NOMO-1 treated with DMSO at 0.1 percent for 48 hours (cell line): ENCODE measurements around the gene SMIM29.

Experiments used
- DNase-seq: peaks from one replicate; lab custom pipeline; 2025; ENCODE audit not compliant: unreplicated experiment; lab: John Stamatoyannopoulos, UW

The SMIM29 gene

GRCh38 chr6:34241351-34242215 lies 7.2 kb downstream of the SMIM29 start:
- DNase-seq: no peak

GRCh38 chr6:34240329-34241248 lies 8.2 kb downstream of the SMIM29 start:
- no peak for DNase-seq

- DNase-seq: no peak
Observed at GRCh38 chr6:34239893-34240292, 8.9 kb downstream of the SMIM29 start.

GRCh38 chr6:34239500-34239825 lies 9.3 kb downstream of the SMIM29 start:
- DNase-seq: no peak

GRCh38 chr6:34238585-34239499 lies 10.0 kb downstream of the SMIM29 start:
- peak; percentile 34 for DNase-seq

- DNase-seq: peak; percentile 34
Observed at GRCh38 chr6:34237722-34238584, 10.9 kb downstream of the SMIM29 start.

GRCh38 chr6:34237316-34237721 lies 11.5 kb downstream of the SMIM29 start:
- no peak for DNase-seq

GRCh38 chr6:34236443-34237315 lies 12.1 kb downstream of the SMIM29 start, which contains the start of gene HMGA1:
TSS of gene HMGA1 (plus strand) at chr6:34236873. CDS start at chr6:34240781, 3,908 bp downstream.
- DNase-seq: peak; percentile 87

- no peak for DNase-seq
Observed at GRCh38 chr6:34236131-34236442, 12.7 kb downstream of the SMIM29 start.

GRCh38 chr6:34235307-34236130 lies 13.3 kb downstream of the SMIM29 start:
- DNase-seq: no peak

- DNase-seq: no peak
Observed at GRCh38 chr6:34234667-34235306, 14.0 kb downstream of the SMIM29 start.

GRCh38 chr6:34233867-34234266 lies 14.9 kb downstream of the SMIM29 start:
- no peak for DNase-seq

- no peak for DNase-seq
Observed at GRCh38 chr6:34232901-34233300, 15.9 kb downstream of the SMIM29 start.

- DNase-seq: no peak
Observed at GRCh38 chr6:34231566-34232336, 17.1 kb downstream of the SMIM29 start.

GRCh38 chr6:34230653-34231371 lies 18.0 kb downstream of the SMIM29 start:
- no peak for DNase-seq

- DNase-seq: no peak
Observed at GRCh38 chr6:34229877-34230276, 18.9 kb downstream of the SMIM29 start.
